NCI-H1092 (cell line): Measurements from ENCODE around the gene FAM13C.

Experiments used
- DNase-seq: peaks from one replicate; lab custom pipeline; 2025; lab: John Stamatoyannopoulos, UW

The FAM13C gene

DNA sequence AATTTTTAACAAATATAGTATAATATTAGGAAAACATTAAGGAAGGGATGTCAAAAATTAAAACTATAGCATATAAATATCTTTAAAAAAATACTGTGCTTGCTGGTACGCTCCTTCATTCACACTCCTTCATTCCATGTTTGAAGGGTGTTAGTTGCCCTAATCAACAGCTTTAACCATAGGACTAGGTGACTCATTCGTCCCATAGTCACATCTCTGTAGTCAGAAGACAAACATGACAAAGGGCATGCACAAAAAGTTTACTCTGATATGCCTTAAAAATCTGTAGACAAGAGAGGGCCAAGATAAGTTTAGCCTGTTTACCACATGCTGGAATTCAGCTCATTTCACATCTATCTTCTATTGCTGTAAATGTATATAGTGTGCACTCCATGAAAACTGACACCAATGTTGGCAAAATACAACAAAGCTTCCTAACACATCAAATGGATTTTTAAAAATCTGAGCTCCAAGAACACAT is 646 bp downstream of the FAM13C start:
- no peak for DNase-seq

DNA sequence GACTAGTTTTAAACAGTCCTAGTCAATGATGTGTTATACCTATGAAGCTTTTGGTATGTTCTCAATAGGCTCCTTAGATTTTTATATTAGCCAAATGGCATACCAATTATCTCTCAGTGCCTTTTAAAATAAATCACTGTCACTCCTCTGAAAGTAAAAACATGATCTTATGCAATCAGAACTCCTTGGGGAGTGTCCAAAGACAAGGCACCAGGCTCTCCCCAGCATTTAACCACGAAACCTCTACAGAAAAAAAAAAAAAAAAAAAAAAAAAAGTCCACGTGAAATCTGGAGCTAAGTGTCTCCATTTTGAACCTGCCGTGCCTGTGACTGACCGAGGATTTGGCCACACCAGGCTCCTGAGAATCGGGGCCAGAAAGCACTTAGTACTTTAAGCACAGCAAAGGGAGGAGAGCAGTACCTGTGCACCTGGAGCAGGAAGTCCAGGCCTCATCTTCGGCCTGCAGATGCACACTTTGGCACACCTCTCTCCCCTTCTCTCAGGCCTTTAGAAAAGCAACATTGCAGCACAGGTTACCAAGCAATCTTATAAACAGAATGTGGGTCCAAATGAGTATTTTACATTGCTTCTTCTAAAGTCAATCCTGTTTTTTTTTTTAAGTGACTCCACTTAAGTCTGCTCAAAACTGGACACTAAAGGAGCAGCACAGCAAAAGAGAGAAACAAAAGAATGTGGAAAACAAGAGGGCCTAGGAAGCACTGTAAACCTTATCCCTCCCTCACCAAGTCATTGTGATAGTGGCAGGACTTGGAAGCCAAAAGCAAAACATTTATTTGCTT is 1.5 kb downstream of the FAM13C start:
- DNase-seq = no peak

DNA sequence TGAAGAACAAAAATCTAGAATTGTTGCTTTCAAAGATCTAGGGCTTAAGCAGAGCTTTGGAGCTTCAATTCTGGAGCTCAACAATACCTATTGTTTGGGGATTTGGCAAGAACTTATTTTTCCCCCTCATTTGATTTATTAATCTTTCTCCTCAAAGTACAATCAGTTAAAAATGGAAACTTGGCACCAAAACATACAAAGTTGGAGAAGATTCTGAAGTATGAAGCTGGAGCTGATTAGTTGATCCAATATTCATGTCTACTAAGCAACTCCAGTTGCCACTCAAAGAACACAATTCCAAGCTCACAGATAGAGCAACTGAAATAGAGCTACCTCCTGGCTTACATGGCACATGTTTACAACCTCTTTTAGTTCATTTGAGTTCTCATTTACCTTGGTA is 3.8 kb downstream of the FAM13C start:
- no peak for DNase-seq

DNA sequence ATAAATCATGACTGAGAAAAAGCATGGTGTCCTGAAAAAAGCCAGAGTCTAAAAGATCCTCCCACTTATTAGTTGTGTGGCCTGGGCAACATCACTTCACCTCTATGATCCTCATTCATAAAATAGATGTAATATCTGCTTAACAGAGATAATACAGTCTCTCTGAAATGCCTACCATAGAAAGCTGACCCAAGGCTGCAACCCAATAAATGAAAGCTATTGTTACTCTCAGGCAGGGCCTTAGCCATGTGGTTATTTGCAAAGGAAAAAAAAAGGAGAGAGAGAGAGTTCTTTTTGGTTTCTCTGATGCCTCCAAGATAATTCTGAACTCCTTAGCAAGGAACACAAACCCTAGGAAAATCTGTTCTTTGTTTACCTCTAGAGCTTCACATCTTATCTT is 7.9 kb downstream of the FAM13C start:
- DNase-seq = no peak

DNA sequence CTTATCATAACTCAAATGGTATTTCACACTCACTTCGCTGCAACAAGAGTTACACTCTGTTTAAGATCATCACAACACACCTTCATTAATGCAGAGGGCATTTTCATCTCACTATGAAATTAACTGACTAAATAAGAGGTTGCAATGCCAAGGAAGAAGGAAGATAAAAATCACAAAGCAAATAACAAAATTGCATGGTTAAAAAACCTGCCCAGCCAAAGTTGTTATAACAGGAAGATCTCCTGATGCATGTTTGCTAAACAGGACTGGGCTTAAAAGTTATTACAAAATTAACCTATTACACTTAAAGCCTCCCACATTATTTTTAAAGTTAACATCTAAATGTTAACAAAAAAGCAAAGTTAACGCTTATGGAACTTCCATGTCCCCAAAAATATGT is 11.8 kb downstream of the FAM13C start:
- no peak for DNase-seq

DNA sequence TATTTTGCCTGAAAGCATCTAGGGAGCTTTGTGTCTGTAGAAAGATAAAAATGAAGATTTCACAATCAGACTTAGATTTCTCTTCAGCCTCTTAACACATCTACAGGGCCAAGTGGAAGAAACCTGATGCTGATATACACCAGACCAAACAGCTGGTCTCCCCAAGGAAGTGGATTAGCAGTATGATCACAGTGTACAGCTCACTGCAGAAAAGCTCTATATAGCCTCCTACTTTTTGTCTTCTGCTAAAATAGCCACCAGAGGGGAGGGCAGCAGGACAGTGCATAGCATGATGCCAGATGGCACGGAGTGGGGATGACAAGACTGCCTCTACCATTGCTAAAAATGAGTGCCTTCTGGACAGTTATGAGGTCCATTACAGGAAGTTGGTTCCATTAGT is 16.0 kb downstream of the FAM13C start:
- no peak for DNase-seq

DNA sequence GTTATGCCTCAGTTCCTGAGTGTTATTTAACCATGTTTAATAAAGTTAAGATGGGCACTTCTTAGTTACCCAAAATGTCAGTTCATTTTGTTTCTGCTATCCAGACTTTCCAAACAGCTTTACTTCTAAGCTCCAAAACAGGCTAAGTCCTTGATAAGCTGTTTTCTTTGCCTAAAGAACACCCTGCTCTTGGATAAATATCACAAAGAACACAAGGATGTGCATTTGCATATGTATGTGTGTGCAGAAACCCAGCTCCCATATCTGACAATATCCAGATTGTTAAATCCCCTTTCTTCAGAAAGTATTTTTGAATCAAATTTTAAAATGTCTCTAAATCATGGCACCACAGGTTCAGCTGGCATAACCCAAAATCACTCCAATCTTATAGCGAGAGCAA is 19.6 kb downstream of the FAM13C start:
- no peak for DNase-seq

DNA sequence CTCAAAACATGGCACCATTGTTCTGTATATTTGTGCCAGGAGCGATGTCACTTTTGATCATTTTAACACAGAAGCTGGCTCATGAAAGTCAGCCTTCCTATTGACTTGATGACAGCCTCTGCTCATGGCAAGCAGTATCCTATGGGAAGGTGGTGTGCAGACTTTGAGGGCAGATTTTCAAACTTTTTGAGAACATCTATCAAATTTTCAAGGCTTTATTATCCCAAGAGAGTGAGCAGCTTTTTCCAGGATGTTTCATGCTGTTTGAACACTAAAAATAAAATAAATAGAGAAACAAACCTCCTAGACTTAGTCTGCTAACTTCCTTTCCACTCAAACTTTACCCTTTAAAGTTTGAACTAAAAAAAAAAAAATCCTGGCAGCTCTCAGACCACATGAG is 20.3 kb downstream of the FAM13C start:
- DNase-seq = no peak

DNA sequence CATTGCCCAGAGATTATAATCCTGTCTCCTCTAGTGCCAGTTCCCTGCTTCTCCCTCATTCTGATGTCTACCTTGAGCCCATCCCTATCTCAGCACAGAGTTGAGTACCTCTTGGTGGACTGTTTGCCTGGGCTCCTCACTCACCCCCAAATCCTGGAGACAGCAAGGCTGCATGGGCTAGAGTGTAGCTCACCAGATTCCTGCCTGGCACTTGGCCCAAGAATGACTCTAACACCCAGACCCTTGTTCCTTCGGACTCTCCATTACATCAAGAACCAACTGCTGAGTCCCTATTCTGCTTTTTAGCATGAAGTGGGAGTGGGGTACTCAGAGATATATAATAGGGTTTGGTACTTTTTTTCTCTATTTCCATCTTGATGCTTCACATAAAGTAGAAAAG is 22.1 kb downstream of the FAM13C start:
- no peak for DNase-seq

DNA sequence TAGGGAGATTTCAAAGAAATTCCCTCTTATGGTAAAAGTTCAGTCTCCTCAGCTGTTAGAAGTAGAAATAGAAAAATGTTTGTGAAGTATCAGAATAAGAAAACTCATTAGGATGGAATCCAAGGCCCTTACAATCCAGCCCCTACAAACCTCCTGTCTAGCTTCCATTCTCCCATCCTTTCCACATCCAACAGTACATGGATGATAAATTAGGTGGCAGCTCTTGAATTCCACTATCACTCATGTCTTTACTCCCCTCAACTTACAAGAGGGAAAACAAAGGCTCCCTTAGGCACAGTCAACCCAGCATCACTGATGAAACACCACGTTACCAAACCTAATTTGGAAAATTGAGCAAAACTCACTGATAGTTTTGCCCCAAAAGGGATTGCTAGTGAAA is 23.0 kb downstream of the FAM13C start:
- no peak for DNase-seq

DNA sequence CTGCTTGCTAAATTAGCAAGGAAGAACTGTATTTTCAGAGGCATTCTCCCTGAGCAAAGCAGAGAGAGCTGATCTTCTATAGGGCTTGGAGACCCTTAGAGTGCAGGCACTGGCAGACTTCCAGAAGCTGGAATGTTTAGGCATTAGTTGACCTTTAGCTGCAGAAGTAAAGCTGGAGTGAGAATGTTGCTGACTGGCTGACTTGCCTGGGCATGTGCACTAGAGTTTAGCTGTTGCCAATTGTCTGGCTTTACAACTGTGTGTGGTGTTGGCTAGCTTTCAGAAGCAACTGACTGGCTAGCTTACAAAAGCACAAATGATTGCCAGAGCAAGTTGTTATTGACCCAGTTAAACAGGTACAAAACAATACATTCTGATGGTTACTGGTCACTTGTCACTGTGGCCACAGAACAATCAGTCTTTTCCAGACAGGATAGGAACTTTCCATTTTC is 25.1 kb downstream of the FAM13C start:
- no peak for DNase-seq

DNA sequence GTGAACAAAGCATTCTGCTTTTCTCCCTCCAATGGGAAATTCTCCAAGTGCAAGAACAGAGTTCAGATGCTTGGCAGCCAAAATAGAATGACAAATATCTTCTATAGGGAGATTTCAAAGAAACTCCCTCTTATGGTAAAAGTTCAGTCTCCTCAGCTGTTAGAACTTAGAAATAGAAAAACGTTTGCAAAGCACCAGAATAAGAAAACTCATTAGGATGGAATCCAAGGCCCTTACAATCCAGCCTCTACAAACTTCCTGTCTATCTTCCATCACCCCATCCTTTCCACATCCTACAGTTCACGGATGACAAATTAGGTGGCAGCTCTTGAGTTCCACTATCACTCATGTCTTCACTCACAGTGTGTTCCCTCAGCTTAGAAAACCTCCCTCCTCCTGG is 25.7 kb downstream of the FAM13C start:
- DNase-seq = no peak

DNA sequence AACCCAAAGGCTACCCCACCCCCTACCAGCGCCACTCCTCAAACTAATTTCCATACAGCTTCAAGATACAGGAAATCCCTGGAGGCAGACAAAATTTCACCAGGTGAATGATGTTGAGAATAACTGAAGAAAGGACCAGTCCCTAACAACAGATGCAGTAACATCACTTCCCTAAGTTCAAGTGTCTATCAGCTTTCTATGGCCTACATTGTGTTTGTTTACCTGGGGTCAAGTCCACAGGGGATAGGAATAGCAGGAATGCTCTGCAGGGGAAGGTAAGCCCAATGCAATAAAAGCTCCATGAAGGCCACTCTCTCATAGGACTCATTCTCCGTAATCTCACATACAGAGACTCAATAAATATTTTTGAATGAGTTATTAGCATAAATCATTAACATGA is 26.9 kb downstream of the FAM13C start:
- DNase-seq = no peak

DNA sequence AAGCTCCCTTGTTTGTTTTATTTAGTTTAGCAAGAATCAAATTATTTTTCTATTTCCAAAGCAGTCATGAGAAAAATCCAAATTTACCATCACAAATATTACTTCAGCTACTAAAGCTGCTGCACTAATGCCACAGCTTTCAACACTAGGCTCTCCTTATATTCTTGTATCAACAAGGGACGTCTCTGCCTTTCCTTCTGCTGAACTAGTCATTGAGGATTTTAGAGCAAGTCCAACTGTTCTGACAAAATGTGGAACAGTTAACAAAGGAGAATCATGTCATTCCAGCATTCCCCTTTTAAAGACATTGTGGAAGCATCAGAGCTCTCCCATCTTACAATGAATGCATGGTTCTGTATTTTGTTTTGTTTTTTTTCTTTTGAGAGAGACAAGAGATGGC is 28.6 kb downstream of the FAM13C start:
- DNase-seq = no peak

DNA sequence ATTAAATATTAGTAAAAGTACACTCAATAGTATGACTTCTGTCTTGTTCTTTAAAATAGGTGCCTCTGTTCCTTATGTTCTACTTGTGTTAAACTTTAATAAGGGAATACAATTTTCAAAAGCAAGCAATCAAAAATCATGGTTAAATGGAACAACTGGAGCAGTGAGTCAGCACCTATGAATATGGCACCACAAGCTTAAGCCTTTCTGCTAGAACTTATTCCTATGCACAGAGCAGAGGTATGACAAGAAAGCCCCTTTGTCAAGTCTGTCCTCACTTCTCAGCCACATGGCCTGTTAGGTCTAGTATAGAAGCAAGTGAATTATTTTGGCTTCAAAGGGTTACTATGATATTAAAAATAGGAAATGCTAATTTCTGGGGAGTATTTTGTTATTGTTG is 29.8 kb downstream of the FAM13C start:
- no peak for DNase-seq

DNA sequence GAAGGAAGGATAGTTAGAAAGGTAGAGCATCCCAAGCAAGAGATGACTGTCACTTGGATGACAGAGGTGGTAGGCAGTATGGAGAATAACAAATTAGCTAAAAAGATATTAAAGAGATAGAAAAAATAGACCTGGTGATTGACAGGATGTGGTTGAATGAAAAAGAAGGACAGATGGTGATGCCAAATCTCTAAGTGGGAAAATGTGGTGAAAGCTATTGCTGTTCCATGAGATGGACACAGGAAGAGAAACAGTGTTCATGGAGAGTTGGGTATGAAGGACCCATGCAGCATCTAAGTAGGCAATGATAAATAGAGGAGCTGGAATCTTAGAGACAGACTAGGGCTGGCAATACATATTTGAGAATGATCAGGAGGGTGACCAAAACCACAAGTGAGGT is 30.7 kb downstream of the FAM13C start:
- DNase-seq = no peak

DNA sequence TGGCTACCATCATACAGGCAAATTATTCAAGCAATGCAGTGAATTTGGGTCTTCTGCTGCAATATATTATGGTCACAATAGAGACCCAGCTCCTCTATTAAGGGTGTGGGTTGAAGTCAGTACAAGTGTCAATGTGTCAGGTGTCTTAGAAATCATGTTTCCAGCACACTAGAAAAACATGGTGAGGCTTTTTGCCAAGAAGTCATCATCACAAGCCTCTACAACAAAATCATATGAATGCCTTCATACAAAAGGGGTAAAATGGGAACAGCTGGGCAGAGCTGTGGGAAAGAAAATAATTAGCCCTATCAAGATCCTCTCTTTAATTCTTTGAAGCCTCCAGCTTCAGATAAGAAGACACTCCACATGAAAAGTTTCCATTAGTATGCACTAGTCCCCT is 37.2 kb downstream of the FAM13C start:
- DNase-seq = no peak

DNA sequence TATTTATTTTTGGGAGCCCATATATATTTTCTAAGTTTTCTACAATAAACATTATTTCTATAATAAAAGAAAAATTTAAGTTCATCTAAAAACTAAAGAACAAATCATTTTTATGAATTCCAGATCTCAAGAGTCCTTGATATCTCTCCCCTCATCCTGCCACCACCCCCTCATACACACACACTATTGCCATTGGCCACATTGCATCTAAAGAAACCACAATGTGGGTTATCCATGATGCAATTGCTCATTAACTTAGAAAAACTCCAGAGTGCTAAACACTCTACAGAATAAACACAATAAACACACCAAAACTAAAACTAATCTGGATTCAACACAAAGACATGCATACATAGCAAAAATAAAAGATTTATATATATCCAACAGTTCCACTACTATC is 37.8 kb downstream of the FAM13C start:
- DNase-seq = no peak

DNA sequence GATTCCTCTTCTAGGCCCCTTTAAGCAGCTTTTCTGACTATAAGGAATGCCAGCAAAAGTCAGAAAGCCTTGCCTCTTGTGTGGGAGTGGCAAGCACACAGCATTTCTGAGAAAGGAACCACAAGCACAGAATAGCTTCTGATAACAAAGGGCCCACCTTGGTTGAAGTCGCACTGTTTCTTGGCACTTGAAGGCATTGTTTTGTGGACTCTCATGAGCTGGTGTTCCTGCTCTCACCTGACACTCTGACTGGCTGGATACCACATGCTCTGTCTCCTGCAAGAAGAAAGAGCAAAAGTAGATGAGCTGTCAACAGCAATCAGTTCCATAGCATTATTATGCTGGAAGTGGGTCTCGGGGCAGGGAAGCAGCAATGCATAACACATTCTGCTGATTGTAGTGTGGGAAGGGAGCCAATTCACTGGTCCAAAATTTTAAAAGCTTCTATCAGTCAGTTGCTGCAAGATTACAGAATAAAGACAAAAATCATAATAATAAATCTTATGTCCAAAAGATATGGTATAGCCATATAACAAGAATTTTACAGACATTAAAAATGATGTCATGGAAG is 38.4 kb downstream of the FAM13C start:
- no peak for DNase-seq

DNA sequence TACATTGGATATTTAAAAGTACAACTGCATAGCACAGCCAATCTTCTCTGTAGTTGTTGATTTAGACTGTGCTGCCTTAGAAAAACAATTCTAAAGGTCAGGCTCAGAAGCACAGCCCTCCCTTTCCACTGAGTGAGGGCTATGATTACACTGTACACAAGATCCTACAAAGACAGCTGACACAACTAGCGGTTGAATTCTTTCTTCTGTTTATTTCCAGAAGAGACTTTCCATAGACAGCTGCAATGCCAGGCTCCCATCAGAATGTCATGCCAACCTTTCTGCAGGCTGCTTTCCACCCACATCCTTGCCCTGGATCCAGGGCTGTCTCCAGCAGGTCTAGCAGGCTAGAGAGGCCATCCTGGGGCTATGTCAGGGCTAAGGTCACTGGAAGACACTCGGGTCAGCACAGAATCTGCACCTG is 39.3 kb downstream of the FAM13C start:
- DNase-seq = no peak

DNA sequence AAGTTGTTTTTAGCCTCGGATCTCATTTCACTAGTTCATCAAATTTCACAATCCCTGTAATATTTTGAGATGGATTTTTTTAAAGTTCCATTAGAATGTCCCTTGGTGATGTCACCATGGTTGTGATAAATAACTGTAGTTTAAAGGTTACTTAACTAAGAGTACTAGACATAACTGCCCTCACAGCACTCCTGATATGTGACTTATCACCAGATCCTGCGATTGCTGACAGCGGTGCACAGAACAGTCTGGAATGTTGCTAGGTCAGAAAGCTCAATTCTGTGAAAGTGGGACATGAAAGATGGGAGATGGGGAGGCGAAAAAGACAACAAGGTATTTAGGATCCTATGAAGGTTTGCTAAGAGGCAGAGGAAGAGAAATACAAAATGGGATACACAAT is 40.2 kb downstream of the FAM13C start:
- no peak for DNase-seq

DNA sequence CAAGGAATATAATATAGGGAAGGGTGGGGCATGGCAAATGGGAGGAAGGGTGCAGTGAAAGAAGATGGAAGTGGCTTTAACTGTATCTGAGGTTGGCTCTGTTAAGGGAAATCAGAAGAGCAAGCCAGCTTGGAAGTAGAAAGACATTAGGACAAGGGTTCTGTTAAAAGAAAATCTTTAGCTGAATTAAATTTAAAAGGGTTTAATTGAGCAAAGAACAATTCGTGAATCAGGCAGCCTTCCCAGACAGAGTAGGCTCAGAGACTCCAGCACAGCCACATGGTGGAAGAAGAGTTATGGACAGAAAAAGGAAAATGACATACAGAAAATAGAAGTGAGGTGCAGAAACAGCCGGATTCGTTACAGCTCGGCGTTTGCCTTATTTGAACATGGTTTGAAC is 42.0 kb downstream of the FAM13C start:
- no peak for DNase-seq

DNA sequence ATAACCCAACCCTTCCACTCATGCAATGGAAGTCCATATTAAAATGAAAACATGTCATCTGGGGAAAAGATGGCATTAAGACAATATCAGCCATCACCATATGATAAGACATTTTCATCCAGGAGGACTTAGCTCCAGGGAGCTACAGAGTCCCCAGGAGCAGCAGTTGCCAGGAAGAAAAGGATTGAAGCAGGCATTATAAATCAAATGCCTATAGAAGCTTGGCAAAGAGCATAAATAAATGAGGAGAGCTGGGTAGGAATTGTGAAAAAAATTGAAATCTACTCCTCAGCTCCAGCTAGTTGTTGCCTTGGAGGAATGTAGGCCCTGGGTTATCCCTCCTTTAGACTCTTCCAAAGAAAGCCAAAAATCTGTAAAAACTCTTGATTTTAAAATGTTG is 42.5 kb downstream of the FAM13C start:
- no peak for DNase-seq

DNA sequence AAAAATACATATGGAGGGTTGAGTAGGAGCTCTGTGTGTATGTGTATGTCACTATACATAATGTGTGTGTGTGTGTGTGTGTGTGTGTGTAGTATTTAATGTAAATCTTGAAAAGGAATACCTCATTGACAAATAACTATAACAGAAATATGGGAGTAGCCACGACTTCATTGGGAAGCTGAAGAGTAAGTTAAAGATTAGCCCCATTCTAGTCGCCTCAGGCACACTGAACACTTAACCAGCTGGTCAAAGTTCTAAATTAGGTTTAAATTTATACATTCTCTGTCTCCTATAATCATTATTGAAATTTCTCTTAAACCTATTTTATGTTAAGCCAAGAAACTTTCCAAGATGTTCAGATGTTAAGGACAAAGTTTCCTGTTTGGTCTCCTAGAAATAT is 45.3 kb downstream of the FAM13C start:
- DNase-seq = no peak
